GM18519 (cell line): Measurements from ENCODE around the gene FSTL1.

Experiments
- ATAC-seq: cut with Tn5 transposase; IDR thresholded peaks from one replicate; pipeline ENCODE4 v1.9.1; 2021; ENCODE audit warnings: mild to moderate bottlenecking, moderate library complexity; ENCODE audit not compliant: unreplicated experiment, low FRiP score

Gene FSTL1

DNA sequence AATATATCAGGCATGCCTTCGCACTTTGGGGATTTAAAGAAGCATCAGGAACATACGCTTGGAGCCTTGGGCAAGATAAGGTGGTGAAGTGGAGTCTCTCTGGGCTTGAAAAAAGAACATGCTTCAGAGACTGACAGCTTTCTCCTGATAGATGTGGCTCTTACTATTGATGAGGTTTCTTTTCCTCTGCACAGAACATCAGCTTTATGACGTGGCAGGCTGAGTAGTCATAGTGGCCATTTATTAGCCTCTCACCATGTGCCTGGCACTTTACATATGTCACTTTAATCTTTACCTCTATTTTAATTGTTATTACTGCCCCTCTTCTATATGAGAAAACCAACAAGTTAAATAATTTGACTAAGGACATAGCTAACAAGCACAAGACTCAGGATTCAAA is 82.6 kb downstream of the FSTL1 start:
- no peak for ATAC-seq

GRCh38 chr3:120364821-120365220 is 86.0 kb downstream of the FSTL1 start:
- no peak for ATAC-seq

- no peak for ATAC-seq
These were observed 86.7 kb downstream of the FSTL1 start for GRCh38 chr3:120364101-120364500.

DNA sequence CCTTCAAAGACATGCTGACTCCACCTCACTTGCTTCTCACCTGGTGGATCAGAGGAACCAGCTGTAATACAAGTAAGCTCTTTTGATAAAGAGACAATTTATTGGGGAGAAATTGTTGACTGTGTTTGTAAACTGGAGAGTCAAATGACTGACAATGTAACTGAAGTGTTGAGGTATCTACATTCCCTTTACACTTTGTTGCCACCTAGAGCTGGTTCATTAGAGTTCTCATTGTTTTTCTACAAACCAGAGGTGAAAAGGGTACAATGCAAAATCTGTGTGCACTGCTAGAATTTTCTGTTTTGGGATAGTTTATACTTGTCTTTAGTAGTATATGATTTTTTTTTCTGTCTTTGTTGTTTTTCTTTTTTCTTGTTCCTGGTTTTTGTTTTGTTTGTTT is 93.0 kb downstream of the FSTL1 start:
- ATAC-seq: no peak

- ATAC-seq: no peak
These were observed 95.3 kb downstream of the FSTL1 start for GRCh38 chr3:120355486-120355885.

- no peak for ATAC-seq
These were observed 97.3 kb downstream of the FSTL1 start for GRCh38 chr3:120353463-120353862.

- ATAC-seq: no peak
These were observed 98.8 kb downstream of the FSTL1 start for GRCh38 chr3:120352017-120352416.

DNA sequence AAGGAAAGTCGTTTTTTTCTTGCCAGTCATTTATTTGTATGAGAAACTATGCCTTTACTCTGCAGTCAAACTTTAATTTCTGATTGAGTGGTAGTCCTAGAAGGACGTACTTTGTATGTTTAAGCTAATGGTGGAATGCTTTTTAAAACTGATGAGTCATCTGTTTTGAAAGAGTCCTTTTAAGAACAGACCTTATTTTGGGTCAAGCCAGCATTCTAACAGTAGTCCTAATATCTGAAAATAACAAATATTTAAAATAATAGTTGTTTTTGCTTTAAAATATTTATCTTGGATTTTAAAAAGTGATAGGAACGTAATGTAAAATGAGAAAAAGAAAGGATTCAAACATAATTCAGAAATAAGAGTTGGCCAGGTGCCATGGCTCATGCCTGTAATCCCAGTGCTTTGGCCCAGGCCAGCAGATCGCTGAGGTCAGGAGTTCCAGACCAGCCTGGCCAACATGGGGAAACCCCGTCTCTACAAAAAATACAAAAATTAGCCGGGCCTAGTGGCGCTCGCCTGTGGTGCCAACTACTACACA is 100.3 kb downstream of the FSTL1 start:
- no peak for ATAC-seq

DNA sequence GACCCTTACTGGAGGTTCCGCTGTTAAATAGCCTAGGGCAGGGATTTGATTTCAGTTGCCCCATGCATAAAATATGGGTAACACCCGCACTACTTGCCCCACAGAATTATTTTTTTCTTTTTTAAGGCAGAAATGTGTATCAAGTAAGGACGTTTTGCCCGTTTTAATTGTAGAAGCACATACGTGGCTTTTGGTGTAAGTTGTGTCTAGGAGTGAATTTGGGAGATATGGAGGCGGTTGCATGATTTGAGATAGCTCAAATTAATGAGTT is 101.0 kb downstream of the FSTL1 start:
- no peak for ATAC-seq

DNA sequence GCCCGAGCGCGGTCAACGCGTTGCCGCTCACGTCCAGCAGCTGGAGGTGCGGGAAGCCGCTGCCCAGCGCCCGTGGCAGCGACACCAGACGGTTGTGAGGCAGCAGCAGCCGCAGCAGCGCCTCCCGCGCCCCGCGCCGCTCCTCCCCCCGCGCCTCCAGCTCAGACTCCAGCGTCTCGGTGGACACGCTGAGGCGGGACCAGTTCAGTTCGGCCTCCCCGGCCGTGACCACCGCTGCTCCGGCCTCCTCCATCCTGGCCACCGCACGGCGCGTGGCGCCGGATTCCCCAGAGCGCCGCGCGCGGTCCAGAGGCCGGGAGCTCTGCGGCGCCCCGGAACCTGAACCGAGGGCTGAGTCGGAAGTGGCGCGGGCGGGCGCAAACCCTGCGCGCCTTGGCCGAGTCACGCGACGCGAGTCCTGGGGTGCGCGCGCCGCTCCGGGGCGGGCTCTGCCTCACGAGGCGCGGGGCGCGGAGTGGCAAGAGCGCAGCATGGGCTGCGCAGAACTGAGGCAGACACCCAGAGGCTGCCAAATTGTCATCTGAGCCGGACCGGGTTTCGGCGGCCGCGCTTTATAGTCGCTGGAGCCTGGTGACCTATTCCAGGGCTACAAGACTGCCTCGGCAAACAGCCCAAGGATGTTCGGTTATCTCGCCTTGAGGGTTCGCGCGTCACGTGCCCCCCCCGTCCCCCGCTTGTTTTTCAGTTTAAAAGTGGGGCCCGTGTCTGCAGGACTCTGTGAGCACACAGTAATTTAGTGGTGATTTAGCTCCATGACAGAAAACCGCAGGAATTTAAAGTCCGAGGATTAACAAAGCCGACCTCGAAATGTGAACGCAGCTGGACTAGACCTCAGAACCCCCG is 101.6 kb downstream of the FSTL1 start, which contains the start of gene LRRC58:
LRRC58 (minus strand) TSS at position 364 of the 864 bp plus-strand sequence; CDS start at position 253, 111 bp downstream.
- ATAC-seq: peak; percentile 80

DNA sequence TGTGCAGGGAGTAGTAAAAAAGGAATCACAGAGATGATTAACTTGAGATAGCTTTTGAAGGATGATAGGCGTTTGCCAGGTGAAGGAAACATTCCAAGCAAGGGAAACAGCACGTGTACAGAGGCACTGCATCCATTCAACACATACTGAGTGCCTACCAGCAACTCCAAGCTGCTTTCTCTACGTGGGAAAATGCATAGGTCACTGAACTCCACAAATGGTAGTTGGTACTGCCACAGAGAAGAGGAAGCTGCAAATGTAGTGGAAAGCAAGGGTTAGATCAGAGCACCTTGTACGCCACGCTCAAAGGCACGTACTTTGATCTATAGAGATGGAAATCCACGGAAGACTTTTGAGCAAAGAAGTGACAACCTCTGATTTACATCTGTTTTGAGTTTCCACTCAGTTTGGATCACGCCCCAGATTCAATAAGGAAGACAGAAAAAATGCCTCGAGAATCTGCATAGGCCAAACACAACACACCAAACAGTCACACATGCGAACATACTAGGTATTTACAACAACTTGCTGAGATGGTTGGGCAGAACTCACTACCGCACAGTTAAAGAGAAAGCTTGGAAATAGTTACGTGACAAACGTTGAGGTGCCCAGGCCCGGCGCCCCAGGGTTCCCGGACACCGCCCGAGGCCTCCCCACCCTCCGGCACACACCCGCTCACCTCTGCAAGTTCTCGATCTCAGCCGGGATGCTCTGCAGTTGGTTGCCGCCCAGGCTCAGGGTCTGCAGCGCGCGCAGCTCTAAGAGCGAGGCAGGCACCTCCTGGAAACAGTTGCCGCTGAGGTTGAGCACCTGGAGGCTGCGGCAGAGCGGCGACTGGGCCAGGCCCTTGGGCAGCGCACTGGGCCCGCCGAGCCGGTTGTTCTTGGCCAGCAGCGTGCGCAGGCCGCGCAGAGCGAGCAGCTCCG is 102.5 kb downstream of the FSTL1 start:
- peak; percentile 28 for ATAC-seq

- no peak for ATAC-seq
These were observed 106.4 kb downstream of the FSTL1 start for GRCh38 chr3:120344349-120344748.
